Type B pancreatic cell (in vitro differentiated cells): ENCODE data around the gene CSK. TPM values are rescaled to one million over a fixed set of nuclear protein-coding genes. Genes with fewer than 3 reads are reported as not detected.

Experiments
- DNase-seq: peaks from one replicate; pipeline ENCODE4 v3.0.0; 2021; ENCODE audit warnings: mixed read lengths; ENCODE audit not compliant: unreplicated experiment; ENCODE audit errors: extremely low spot score
- H3K27ac Mint-ChIP-seq: 2 replicates; pipeline ENCODE4 v1.8.0; 2021; ENCODE audit warnings: mild to moderate bottlenecking, mixed read lengths
- H3K27me3 Mint-ChIP-seq: 2 replicates; pipeline ENCODE4 v1.8.0; 2021; ENCODE audit warnings: mixed read lengths
- H3K36me3 Mint-ChIP-seq: 2 replicates; pipeline ENCODE4 v1.8.0; 2021; ENCODE audit warnings: mixed read lengths
- H3K4me1 Mint-ChIP-seq: one replicate; pipeline ENCODE4 v1.8.0; 2021; ENCODE audit warnings: mixed read lengths; ENCODE audit not compliant: unreplicated experiment
- H3K4me3 Mint-ChIP-seq: 2 replicates; pipeline ENCODE4 v1.8.0; 2021; ENCODE audit warnings: mild to moderate bottlenecking, mixed read lengths
- H3K9me3 Mint-ChIP-seq: 2 replicates; pipeline ENCODE4 v1.8.0; 2021; ENCODE audit warnings: mixed read lengths
- CTCF ChIP-seq: fragments of 200-600 bp; sonication (generic); conservative IDR thresholded peaks from 2 replicates; pipeline ENCODE4 v1.5.0; 2021; ENCODE audit warnings: antibody characterized with exemption, mild to moderate bottlenecking
- total RNA-seq: library from RNA; stranded (reverse); gene quantifications from 2 replicates; pipeline ENCODE4 v1.2.1, GENCODE V29; 2021; ENCODE audit warnings: low replicate concordance

Gene CSK
- total RNA-seq, 1 donor from 2014 or later: 77.4 TPM

DNA sequence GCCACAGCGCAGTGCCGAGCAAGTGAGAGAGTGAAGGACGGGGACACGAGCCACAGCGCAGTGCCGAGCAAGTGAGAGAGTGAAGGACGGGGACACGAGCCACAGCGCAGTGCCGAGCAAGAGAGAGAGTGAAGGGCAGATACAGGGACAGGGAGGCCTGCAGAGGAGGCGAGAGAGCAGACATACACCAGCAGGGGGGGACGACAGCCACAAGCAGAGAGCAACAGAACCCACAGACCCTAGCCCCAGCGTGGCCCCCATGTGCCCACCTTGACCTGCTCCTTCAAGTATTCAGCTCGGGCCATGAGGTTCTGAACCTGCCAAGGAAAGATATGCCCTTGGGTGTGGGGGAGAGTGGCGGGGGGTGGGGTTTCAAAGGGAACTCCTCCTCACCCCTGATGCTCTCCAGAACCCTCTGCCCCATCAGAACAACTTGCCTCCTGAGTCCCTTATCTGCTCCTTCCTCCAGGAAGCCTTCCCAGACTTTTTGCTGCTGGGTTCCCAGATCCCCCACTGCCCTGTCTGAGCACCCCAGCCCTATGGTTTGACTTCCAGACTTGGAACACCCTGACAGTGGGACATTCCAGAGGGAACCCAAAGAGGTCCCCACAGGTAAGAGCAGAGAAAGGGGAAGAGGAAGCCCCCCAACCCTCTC, 55.7 kb downstream of the CSK start:
- peak; percentile 28 for TF ChIP-seq CTCF
- no peak for DNase-seq
- peaks cover 4% of the 10 kb centered on the region for H3K27me3 Mint-ChIP-seq
- H3K4me3 Mint-ChIP-seq: no peak overlapping the region
- H3K36me3 Mint-ChIP-seq: peaks cover 3% of the 10 kb centered on the region
- no peaks in the 10 kb centered on the region for H3K9me3 Mint-ChIP-seq
- peaks cover 17% of the 10 kb centered on the region for H3K4me1 Mint-ChIP-seq
- H3K27ac Mint-ChIP-seq: no peak overlapping the region

GRCh38 chr15:74838137-74838516, 56.2 kb downstream of the CSK start:
- Mint-ChIP-seq H3K4me1 (peaks cover 17% of the 10 kb centered on the region), H3K9me3 (no peaks in the 10 kb centered on the region)

DNA sequence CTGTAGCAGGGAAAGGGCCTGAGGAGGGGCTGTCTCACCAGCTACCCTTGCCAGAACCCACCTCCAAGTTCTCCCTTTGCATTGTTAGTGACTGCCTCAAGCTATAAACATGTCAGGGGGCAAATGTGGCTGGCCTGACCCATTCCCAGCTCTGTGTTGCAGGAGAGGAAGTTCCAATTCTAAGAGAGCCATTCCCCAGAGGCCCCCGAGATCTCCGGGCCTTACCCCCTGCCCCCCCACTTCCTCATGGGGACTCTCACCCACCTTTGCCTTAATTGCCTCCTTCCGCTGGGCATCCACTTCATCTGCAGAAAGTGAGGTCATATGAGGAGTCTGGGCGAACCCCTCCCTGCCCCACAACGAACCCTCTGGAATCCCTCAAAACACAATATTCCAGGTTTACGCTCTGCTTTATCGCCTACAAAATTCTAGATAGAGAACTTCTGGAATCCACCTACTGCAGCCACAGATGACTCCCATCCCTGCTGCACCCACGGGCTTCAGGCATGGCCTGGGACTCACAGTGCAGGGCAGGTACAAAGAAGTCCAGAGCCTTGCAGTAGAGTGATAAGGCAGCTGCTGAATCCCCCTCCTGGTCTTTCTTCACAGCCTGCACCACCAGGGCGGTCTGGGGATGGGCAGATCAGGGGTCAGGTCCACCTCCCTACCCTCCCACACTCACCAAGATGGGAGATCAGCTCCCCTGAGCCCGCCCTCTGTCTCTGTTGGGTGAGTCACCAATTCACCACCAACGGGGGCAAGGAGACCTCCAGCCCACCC, 57.1 kb downstream of the CSK start:
- no peak for TF ChIP-seq CTCF
- H3K27ac Mint-ChIP-seq: no peak overlapping the region
- no peak overlapping the region for H3K4me3 Mint-ChIP-seq
- no peaks in the 10 kb centered on the region for H3K9me3 Mint-ChIP-seq
- H3K27me3 Mint-ChIP-seq: no peaks in the 10 kb centered on the region
- H3K36me3 Mint-ChIP-seq: peaks cover 3% of the 10 kb centered on the region
- DNase-seq: no peak
- peaks cover 21% of the 10 kb centered on the region for H3K4me1 Mint-ChIP-seq

More at GRCh38 chr15:74838137-74838516, 56.2 kb downstream of the CSK start:
- Mint-ChIP-seq H3K36me3 (peaks cover 3% of the 10 kb centered on the region), H3K27me3 (no peaks in the 10 kb centered on the region), H3K27ac (no peak overlapping the region), H3K4me3 (no peak overlapping the region)
- no peak for DNase-seq
- TF ChIP-seq CTCF: no peak

DNA sequence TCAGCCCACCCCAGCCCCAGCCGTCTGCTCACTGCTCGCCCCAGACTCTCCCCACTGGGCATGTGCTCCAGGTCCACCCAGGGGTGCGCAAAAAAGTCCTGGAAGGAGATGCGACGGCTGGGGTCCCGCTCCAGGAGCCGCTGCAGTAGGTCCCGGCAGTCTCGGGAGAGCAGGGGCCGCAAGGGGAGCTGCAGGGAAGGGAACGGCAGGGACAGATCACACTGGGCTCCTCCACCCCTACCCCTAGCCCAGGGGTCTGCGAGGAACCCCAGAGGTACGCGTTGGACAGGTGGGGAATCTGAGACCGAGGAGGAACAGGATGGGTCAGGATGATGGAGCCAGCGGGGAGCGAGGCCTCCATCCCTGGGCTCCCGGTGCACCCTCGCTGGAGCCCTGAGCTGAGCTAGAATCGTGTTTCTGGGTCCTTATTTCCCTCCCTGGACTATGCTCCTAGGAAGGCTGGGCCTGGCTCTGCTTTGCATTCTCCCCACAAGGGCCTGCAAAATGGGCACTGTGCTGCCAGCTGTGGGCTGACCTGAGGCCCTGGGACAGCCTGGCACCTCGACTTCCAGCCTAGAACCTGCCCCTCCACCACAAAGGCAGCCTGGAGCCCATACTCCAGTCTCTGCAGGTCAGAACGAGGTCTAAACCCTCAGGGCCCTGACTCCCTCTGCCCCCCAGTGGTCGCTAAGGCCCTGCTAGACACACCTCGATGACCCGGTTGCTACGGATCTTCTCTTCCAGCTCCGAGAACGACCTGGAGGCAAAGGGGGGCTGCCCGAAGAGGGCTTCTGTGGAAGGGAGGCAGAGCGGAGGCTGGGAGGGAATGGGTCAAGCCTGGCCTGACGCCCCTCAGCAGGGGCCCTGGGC, 57.9 kb downstream of the CSK start:
- H3K9me3 Mint-ChIP-seq: no peaks in the 10 kb centered on the region
- H3K27me3 Mint-ChIP-seq: no peaks in the 10 kb centered on the region
- H3K36me3 Mint-ChIP-seq: peaks cover 7% of the 10 kb centered on the region
- DNase-seq: no peak
- peaks cover 21% of the 10 kb centered on the region for H3K4me1 Mint-ChIP-seq
- no peak for TF ChIP-seq CTCF
- H3K4me3 Mint-ChIP-seq: peak overlapping the region; percentile 39
- H3K27ac Mint-ChIP-seq: no peak overlapping the region

- Mint-ChIP-seq H3K27ac (no peak overlapping the region), H3K4me1 (peaks cover 21% of the 10 kb centered on the region), H3K36me3 (peaks cover 3% of the 10 kb centered on the region), H3K9me3 (no peaks in the 10 kb centered on the region), H3K4me3 (peak overlapping the region; percentile 62), H3K27me3 (no peaks in the 10 kb centered on the region)
- TF ChIP-seq CTCF: no peak
- no peak for DNase-seq
Measured at GRCh38 chr15:74840851-74841775, 59.2 kb downstream of the CSK start.
